Neural cell (in vitro differentiated cells): ENCODE data around the gene G2E3. TPM values are rescaled to one million over a fixed set of nuclear protein-coding genes. Genes with fewer than 3 reads are reported as not detected.

Experiments used
- H2AFZ ChIP-seq: fragments of 200-600, 300-800 bp; sonication (generic), shearing (Covaris generic); 2 replicates; pipeline ENCODE4 v1.6.0; 2014; ENCODE audit warnings: low read depth, mild to moderate bottlenecking, antibody characterized with exemption, low read length, moderate library complexity
- H3F3A ChIP-seq: fragments of 200-600 bp; shearing (Covaris generic); 2 replicates; pipeline ENCODE4 v1.6.1; 2016; ENCODE audit warnings: mild to moderate bottlenecking, moderate library complexity, mixed read lengths, antibody characterized with exemption, low read length; ENCODE audit not compliant: insufficient read depth, poor library complexity, severe bottlenecking
- H3K27ac ChIP-seq: fragments of 200-600, 300-800 bp; sonication (generic), shearing (Covaris generic); 2 replicates; pipeline ENCODE4 v1.5.1; 2014; ENCODE audit warnings: mild to moderate bottlenecking, low read length, moderate library complexity
- H3K27me3 ChIP-seq: fragments of 300-800, 200-600 bp; sonication (generic), shearing (Covaris generic); 2 replicates; pipeline ENCODE4 v1.6.0; 2014; ENCODE audit warnings: mild to moderate bottlenecking, low read depth, low read length, moderate library complexity; ENCODE audit not compliant: insufficient read depth
- H3K36me3 ChIP-seq: fragments of 300-800, 200-600 bp; sonication (generic), shearing (Covaris generic); 2 replicates; pipeline ENCODE4 v1.5.1; 2014; ENCODE audit warnings: mild to moderate bottlenecking, antibody characterized with exemption, low read length, moderate library complexity; ENCODE audit not compliant: insufficient read depth
- H3K4me2 ChIP-seq: fragments of 300-800, 200-600 bp; sonication (generic), shearing (Covaris generic); 2 replicates; pipeline ENCODE4 v1.6.0; 2014; ENCODE audit warnings: mild to moderate bottlenecking, low read length
- H3K4me3 ChIP-seq: fragments of 300-800, 200-600 bp; sonication (generic), shearing (Covaris generic); 2 replicates; pipeline ENCODE4 v1.5.1; 2014; ENCODE audit warnings: mild to moderate bottlenecking, low read length, moderate library complexity
- H3K79me2 ChIP-seq: fragments of 200-600 bp; shearing (Covaris generic); replicated peaks from 2 replicates; pipeline ENCODE4 v1.6.0; 2014; ENCODE audit warnings: mild to moderate bottlenecking, low read length, moderate library complexity; ENCODE audit not compliant: insufficient read depth
- H3K9ac ChIP-seq: fragments of 300-800, 200-600 bp; sonication (generic), shearing (Covaris generic); 2 replicates; pipeline ENCODE4 v1.6.1; 2016; ENCODE audit warnings: mild to moderate bottlenecking, low read length, mixed read lengths
- H3K9me2 ChIP-seq: fragments of 200-600 bp; shearing (Covaris generic); 2 replicates; pipeline ENCODE4 v1.6.1; 2016; ENCODE audit warnings: mild to moderate bottlenecking, low read length, mixed read lengths; ENCODE audit not compliant: insufficient read depth
- H3K9me3 ChIP-seq: fragments of 200-600, 300-800 bp; sonication (generic), shearing (Covaris generic); 2 replicates; pipeline ENCODE4 v1.6.1; 2016; ENCODE audit warnings: mild to moderate bottlenecking, mixed run types, low read length, moderate library complexity, mixed read lengths
- H4K20me1 ChIP-seq: fragments of 200-600 bp; shearing (Covaris generic); 2 replicates; pipeline ENCODE4 v1.6.1; 2016; ENCODE audit warnings: mild to moderate bottlenecking, mixed run types; ENCODE audit not compliant: insufficient read depth
- CTCF ChIP-seq: fragments of 450-650 bp; IDR thresholded peaks from 2 replicates; pipeline ENCODE4 v1.5.1; 2014; ENCODE audit warnings: antibody characterized with exemption, mild to moderate bottlenecking, moderate library complexity; ENCODE audit not compliant: poor library complexity, severe bottlenecking
- EP300 ChIP-seq: fragments of 450-650 bp; conservative IDR thresholded peaks from 2 replicates; pipeline ENCODE4 v1.6.1; 2014; ENCODE audit warnings: antibody characterized with exemption, mild to moderate bottlenecking, moderate library complexity; ENCODE audit not compliant: poor library complexity, severe bottlenecking
- EZH2 ChIP-seq: fragments of 200-600, 300-800 bp; shearing (Covaris generic), sonication (generic); IDR thresholded peaks from 2 replicates; pipeline ENCODE4 v1.6.1; 2014; ENCODE audit warnings: antibody characterized with exemption, low read length, borderline replicate concordance, mild to moderate bottlenecking; ENCODE audit not compliant: insufficient read depth, poor library complexity, severe bottlenecking
- MXI1 ChIP-seq: fragments of 450-650 bp; conservative IDR thresholded peaks from 2 replicates; pipeline ENCODE4 v1.6.1; 2014; ENCODE audit warnings: antibody characterized with exemption, mild to moderate bottlenecking; ENCODE audit not compliant: poor library complexity, severe bottlenecking
- POLR2AphosphoS5 ChIP-seq: IDR thresholded peaks from 2 replicates; pipeline ENCODE4 v1.6.1; 2012
- RAD21 ChIP-seq: fragments of 450-650 bp; conservative IDR thresholded peaks from 2 replicates; pipeline ENCODE4 v1.6.1; 2014; ENCODE audit warnings: antibody characterized with exemption, mild to moderate bottlenecking, moderate library complexity
- SMC3 ChIP-seq: fragments of 450-650 bp; conservative IDR thresholded peaks from 2 replicates; pipeline ENCODE4 v1.6.1; 2014; ENCODE audit warnings: antibody characterized with exemption, mild to moderate bottlenecking, moderate library complexity; ENCODE audit not compliant: poor library complexity
- TAF1 ChIP-seq: IDR thresholded peaks from 2 replicates; pipeline ENCODE4 v1.6.1; 2012; ENCODE audit warnings: low read depth
- polyA plus RNA-seq: library from polyadenylated mRNA; depleted of rRNA; stranded (reverse); fragments of >200 nt; gene quantifications from 2 replicates; pipeline ENCODE4 v1.2.3, GENCODE V29; 2014
- TF ChIP-seq, protein P1 (sequence below): IDR thresholded peaks from 2 replicates; pipeline ENCODE4 v1.6.1; 2012; ENCODE audit warnings: borderline replicate concordance

G2E3 gene
- polyA plus RNA-seq, 1 donor from 2014 or later: 35.4 TPM

DNA sequence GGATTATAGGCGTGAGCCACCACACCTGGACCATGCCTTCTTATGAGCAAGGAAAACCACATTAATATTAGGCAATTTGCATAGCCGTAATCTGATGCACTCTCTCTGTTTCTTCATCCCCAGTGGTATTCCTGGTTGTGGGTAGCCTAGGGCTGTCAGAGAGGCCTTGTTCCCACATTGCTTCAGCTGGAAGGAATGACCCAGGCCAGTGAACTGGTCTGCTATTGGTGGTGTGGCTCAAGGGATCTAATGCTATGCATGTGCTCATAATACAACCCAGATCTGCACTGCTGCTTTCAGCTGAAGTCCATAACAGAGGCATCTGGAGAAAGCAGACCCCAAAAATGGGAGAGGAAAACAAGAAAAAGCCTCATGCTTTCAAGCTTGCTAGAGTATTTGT is 33.1 kb upstream of the G2E3 start:
- H3K9me3 ChIP-seq: no peaks in the 10 kb centered on the region
- H3K4me3 ChIP-seq: no peak overlapping the region
- H3K27ac ChIP-seq: no peak overlapping the region
- H3F3A ChIP-seq: no peaks in the 10 kb centered on the region
- no peaks in the 10 kb centered on the region for H3K27me3 ChIP-seq
- H4K20me1 ChIP-seq: no peaks in the 10 kb centered on the region
- H3K79me2 ChIP-seq: no peaks in the 10 kb centered on the region
- TF ChIP-seq, protein P1, sequence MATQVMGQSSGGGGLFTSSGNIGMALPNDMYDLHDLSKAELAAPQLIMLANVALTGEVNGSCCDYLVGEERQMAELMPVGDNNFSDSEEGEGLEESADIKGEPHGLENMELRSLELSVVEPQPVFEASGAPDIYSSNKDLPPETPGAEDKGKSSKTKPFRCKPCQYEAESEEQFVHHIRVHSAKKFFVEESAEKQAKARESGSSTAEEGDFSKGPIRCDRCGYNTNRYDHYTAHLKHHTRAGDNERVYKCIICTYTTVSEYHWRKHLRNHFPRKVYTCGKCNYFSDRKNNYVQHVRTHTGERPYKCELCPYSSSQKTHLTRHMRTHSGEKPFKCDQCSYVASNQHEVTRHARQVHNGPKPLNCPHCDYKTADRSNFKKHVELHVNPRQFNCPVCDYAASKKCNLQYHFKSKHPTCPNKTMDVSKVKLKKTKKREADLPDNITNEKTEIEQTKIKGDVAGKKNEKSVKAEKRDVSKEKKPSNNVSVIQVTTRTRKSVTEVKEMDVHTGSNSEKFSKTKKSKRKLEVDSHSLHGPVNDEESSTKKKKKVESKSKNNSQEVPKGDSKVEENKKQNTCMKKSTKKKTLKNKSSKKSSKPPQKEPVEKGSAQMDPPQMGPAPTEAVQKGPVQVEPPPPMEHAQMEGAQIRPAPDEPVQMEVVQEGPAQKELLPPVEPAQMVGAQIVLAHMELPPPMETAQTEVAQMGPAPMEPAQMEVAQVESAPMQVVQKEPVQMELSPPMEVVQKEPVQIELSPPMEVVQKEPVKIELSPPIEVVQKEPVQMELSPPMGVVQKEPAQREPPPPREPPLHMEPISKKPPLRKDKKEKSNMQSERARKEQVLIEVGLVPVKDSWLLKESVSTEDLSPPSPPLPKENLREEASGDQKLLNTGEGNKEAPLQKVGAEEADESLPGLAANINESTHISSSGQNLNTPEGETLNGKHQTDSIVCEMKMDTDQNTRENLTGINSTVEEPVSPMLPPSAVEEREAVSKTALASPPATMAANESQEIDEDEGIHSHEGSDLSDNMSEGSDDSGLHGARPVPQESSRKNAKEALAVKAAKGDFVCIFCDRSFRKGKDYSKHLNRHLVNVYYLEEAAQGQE: no peak
- TF ChIP-seq MXI1: no peak
- no peak for TF ChIP-seq RAD21
- no peak for TF ChIP-seq EZH2
- TF ChIP-seq POLR2AphosphoS5: no peak
- no peak for TF ChIP-seq CTCF
- no peak for TF ChIP-seq SMC3
- no peak for TF ChIP-seq TAF1
- TF ChIP-seq EP300: no peak
- no peak overlapping the region for H2AFZ ChIP-seq
- H3K36me3 ChIP-seq: no peaks in the 10 kb centered on the region
- no peak overlapping the region for H3K9ac ChIP-seq
- H3K4me2 ChIP-seq: no peak overlapping the region
- no peaks in the 10 kb centered on the region for H3K9me2 ChIP-seq

- TF ChIP-seq EZH2: no peak
- TF ChIP-seq, protein P1: no peak
- TF ChIP-seq MXI1: no peak
- no peak for TF ChIP-seq POLR2AphosphoS5
- no peak for TF ChIP-seq EP300
- no peak for TF ChIP-seq TAF1
- no peak for TF ChIP-seq CTCF
- TF ChIP-seq RAD21: no peak
- Histone ChIP-seq H3K27ac (no peak overlapping the region), H3F3A (no peaks in the 10 kb centered on the region), H2AFZ (no peak overlapping the region), H3K36me3 (no peaks in the 10 kb centered on the region), H3K4me2 (no peak overlapping the region), H3K79me2 (no peaks in the 10 kb centered on the region), H3K9me2 (no peaks in the 10 kb centered on the region), H4K20me1 (no peaks in the 10 kb centered on the region), H3K9ac (no peak overlapping the region), H3K27me3 (no peaks in the 10 kb centered on the region), H3K9me3 (no peaks in the 10 kb centered on the region), H3K4me3 (no peak overlapping the region)
Measured at GRCh38 chr14:30527196-30527595, 31.8 kb upstream of the G2E3 start.
